ENCODE data around the gene DCDC2. TPM values are rescaled to one million over a fixed set of nuclear protein-coding genes. Genes with fewer than 3 reads are reported as not detected.
"Not testable (repeated sequence)": the region's sequence is repeated elsewhere in the genome, so short reads cannot be mapped to it uniquely, and the experiment has no call there.

Gene DCDC2
- total RNA-seq, 1 donor from 2014 or later, result not detected

GRCh38 chr6:24272553-24272952 is 85.3 kb downstream of the DCDC2 start:
- intact Hi-C loops (cut with micrococcal nuclease), result no loop called here

- intact Hi-C loops (cut with micrococcal nuclease), result no loop called here
Observed at GRCh38 chr6:24272148-24272547, 85.7 kb downstream of the DCDC2 start.

DNA sequence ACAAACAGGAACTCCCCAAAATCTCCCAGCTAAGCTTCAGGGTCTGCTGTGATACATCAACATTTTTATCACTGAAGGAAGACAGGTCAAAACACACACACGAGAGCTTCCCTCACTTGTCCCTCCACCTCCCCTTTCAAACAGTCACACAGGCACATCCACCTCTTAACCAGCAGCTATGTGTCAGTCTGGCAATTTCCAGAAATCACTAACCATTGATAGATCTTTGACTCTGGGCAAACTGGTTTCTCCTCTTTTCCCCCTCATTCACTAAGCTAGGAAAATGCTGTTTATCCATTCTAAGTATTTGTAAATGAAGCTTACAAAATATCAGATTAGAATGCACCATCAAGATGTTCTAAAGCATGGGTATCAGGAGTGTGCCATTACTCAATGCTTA is 87.8 kb downstream of the DCDC2 start:
- intact Hi-C loops (cut with micrococcal nuclease), result no loop called here

DNA sequence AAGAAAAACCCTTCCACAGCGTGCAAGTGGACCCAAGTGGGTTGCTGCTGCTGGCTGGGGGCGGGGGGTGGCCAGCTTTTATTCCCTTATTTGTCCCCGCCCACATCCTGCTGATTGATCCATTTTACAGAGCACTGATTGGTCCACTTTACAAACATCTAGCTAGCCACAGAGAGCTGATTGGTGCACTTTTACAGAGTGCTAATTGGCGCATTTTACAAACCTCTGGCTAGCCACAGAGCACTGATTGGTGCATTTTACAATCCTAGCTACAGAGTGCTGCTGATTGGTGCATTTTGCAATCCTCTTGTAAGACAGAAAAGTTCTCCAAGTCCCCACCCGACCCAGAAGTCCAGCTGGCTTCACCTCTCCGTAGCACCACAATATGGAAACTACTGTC is 99.6 kb downstream of the DCDC2 start:
- intact Hi-C loops (cut with micrococcal nuclease), result not testable (repeated sequence)

GRCh38 chr6:24257282-24257681 is 100.6 kb downstream of the DCDC2 start:
- intact Hi-C loops (cut with micrococcal nuclease), result no loop called here

DNA sequence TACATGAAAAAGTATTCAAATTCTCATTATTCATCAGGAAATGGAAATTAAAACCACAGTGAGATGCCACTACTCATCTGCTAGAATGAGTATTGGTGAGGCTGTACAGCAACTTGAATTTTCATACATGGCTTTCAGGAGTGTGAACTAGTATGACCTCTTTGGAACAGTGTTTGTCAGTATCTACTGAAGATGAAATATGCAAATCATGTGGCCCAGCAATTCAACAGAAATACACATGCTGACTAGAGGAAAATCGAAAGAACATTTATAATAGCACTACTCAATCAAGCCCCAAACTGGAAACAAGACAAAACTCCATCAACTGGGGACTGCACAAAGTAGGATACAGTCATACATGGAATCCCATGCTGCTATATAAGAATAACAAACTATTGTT is 102.2 kb downstream of the DCDC2 start:
- intact Hi-C loops (cut with micrococcal nuclease), result no loop called here

DNA sequence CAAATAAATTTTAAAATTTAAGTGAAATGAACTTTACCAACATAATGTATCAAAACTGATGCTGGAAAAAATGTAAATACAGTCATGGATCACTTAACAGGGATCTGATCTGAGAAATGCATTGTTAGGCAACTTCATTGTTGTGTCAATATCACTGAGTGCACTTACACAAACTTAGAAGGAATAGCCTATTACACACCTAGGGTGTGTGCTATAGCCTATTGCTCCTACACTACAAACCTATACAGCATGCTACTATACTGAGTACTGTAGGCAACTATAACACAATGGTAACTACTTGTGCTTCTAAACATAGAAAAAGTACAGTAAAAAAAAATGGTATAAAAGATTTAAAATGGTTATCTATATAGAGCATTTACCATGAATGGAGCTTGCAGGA is 104.5 kb downstream of the DCDC2 start:
- intact Hi-C loops (cut with micrococcal nuclease), result no loop called here

DNA sequence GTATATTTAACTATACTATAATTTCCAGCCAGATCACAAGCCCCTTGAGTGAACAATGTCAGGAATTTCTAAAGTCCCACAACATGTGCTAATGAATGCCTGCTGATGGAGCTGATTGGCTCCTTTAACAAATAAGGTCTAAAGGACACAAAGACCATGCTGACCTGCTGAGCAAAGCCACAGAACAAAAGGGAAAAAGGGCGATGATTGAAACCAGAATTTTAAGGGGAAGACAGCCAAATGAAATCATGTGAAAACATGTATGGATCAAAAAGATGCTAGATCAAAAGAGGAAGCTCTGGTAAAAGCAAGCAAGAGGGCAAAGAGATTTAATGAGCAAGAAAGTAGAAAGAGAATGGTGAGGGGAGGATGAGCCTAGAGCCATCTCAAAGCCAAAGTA is 105.6 kb downstream of the DCDC2 start:
- intact Hi-C loops (cut with micrococcal nuclease), result no loop called here

DNA sequence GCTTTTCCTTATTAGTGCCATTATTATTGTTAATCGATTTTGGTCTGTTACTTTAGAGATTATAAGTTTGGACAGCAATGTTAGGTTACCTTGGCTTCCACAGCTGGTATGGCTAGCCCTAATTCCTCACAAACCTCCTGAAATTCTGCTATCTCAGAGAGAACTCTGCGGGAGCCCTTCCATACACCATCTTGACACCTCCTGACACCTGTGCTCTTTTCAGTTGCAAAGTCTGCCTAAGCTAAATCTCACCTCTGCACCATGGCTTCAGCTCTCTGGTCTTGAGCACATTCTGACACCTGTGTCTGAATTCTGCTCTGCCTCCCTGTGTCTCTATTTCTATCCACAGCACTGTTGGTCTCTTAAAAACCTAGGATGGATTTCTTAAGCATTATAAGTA is 106.5 kb downstream of the DCDC2 start:
- intact Hi-C loops (cut with micrococcal nuclease), result no loop called here

DNA sequence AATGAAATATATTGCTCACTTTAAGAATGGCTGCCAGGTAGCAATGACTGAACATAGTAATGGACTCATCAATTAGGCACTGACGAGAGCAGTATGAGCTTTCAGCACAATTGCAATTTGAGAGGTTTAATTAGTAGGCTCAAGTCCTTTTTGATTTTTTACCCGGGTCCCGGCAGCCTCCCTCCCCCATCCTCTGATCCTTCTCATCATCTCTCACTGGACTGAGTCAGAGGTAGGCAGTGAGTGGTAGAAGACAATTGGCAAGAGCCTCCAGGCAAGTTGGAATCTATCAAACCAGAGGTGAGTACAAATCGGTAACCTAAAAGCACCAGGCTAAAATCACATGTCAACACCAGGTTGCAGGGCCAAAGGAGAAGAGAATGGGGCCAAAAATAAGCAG is 107.9 kb downstream of the DCDC2 start:
- intact Hi-C loops (cut with micrococcal nuclease), result no loop called here

GRCh38 chr6:24245275-24245674 is 112.6 kb downstream of the DCDC2 start:
- intact Hi-C loops (cut with micrococcal nuclease), result no loop called here

DNA sequence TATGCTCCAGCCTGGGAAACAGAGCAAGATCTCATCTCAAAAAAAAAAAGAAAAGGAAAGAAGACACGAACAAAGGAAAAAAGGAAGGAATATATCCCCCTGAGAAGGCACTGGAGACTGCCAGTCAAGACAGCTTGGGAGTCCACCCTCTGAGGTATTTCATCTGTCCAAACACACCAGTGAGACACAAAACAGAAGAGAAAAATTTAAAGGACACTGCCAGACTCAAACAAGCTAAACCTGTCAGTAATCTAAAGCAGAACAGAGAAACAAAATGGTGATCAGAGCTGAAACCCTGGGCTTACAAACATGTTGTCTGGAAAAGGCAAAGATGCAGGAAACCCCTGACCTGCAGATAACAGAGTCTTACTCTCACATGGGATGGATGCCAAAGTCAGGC is 114.9 kb downstream of the DCDC2 start:
- intact Hi-C loops (cut with micrococcal nuclease), result no loop called here

DNA sequence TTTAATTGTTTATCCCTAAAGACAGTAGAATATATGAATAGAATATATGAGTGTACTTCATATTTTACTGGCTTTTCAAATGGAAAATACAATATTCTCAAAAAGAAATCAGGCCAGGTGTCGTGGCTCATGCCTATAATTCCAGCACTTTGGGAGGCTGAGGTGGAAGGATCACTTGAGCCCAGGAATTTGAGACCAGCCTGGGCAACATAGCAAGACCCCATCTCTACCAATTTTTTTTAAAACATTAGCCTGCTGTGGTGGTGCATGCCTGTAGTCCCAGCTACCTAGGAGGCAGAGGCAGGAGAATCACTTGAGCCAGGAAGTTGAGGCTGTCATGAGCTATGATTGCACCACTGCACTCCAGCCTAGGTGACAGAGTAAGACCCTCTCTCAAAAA is 116.1 kb downstream of the DCDC2 start:
- intact Hi-C loops (cut with micrococcal nuclease), result not testable (repeated sequence)

DNA sequence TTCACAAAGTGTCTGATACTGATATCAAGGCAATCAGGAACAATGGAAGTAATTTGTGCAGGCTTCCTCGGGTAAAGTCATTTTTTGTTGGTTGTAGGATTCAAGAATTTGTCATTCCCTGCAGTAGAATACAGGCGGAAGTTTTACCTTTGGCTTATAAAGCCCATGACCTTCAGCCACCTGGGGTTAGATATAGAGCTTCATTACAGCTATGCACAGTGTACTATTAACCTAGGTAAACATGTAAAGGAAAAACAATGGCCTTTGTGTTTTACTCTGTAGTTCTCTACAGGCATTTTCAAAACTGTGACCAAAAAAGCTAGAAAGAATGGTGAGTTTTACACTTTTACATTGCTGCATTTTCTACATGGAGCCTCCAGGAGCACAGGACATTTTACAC is 116.9 kb downstream of the DCDC2 start:
- intact Hi-C loops (cut with micrococcal nuclease), result no loop called here

GRCh38 chr6:24240380-24240928 is 117.4 kb downstream of the DCDC2 start:
- intact Hi-C loops (cut with micrococcal nuclease), result no loop called here

DNA sequence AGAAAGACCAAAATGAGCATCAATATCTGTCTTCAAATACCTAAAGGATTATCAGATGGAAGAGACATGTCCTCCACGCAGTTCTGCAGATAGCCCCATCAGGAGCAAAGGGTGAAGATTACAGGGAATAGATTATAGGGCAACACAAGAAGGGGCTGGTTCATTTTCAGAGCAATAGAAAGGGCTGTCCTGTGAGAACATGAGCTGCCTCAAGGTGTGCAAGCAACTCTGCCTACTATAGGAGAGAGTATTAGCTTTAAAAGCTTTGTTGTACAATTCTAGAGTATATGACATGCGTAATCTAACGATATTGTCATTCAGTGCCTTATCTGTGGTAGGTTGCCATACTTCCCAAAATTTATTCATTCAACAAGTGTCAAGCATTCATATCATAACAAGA is 119.2 kb downstream of the DCDC2 start:
- intact Hi-C loops (cut with micrococcal nuclease), result no loop called here

DNA sequence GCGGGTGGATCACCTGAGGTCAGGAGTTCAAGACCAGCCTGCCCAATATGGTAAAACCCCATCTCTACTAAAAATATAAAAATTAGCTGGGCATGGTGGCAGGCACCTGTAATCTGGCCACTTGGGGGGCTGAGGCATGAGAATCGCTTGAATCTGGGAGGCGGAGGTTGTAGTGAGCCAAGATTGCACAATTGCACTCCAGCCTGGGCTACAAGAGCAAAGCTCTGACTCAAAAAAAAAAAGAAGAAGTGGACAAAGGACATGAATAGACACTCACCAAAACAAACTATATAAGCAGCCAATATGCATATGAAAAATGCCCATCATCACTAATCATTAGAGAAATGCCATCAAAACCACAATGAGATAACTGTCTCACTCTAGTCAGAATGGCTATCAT is 121.1 kb downstream of the DCDC2 start:
- intact Hi-C loops (cut with micrococcal nuclease), result not testable (repeated sequence)

DNA sequence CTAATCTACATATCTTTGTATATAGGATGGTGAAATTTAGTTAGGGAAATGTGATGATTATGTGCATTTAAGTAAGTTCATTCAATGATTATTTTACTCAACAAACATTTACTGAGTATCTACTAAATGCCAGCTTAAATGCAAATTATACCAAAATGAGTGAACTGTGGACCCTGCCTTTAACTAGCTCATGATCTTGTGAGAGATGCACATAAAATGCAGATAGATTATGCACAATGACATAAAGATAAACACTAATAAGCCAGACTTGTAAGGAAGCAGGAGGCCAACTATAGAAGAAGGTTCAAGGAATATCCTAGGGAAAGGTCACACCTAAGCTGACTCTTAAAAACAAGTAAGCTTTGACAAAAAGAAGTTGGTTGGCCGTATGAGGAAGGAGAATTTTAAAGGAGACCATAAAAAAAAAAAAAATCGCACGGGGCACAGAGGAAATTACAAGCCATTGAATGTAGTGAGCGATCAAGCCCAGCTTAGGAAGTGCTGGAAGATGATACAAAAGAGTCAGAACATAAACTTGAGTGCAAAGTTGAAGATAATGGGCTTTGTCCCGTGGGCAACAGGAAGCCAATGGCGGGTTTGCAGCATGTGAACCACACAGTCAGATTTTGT is 123.9 kb downstream of the DCDC2 start:
- intact Hi-C loops (cut with micrococcal nuclease), result no loop called here

DNA sequence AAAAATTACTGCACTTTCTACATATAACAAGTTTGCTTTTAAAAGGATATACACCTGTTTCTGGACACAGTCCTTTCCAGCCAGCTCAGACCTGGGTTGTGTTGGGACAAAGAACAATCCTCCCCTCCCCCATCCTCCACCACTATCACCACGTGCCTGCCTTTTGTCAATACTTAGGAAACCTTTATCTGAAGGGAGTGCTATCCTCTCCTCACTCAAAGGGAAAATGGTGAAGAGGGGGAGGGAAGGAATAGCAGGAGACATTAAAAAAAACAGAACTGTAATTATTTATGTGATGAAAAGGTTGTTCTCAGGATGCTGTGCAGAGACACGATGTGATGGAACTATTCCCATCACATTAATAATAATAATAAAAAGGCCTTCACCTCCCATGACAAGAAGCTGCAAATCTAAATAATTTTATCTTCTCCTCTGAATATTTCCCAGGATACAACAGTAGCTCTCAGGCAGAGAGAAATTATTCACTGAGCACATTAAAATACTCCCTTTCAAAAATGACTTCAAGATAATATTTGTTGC is 126.4 kb downstream of the DCDC2 start:
- intact Hi-C loops (cut with micrococcal nuclease), result no loop called here

GRCh38 chr6:24229696-24230405 is 128.0 kb downstream of the DCDC2 start:
- intact Hi-C loops (cut with micrococcal nuclease), result no loop called here

DNA sequence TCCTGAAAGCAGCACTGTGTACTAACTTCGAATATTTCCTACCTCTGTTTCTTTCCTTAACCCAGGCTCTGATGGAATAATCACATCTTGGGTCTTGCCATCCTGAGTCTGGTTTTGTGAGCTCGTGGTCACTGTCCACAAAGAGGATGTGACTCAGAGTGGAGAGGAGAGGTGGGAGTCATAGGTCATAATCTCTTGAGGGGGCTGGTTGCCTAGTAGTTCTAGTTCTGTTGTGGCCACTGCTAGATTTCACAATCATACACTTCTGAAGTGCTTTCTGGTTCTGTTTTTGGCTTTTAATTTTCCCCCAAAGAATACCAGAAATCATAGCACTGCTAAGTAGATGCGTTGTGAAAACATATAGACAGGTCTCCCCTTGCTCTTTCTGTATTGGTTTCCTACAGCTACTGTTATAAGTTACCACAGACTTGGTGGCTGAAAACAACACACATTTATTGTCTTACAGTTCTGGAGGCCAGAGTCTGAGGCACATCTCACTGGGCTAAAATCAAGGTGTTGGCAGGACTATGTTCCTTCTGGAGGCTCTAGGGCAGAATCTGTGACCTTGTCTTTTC is 129.1 kb downstream of the DCDC2 start:
- intact Hi-C loops (cut with micrococcal nuclease), result no loop called here

DNA sequence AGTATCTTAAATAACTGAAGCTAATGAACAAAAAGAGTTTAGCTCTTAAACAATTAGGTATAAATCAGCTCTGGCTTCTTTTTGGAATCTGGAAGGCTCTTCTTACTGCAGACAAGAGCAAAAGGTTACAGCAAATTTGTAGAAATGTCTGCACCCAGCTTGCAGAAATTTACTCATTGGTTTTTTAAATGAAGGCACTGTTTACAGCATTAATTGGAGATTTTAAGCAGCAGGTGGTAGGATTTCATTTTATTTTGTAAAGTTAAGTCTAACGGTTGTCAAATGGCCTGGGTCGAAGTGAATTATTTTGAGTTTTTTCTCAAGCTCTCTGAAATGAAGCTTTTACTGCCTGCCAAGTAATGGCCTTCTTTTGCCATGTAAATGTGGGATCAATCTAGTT is 129.7 kb downstream of the DCDC2 start:
- intact Hi-C loops (cut with micrococcal nuclease), result no loop called here
